ENCODE data around the gene SLC7A5.
"Not testable (repeated sequence)": the region's sequence is repeated elsewhere in the genome, so short reads cannot be mapped to it uniquely, and the experiment has no call there.

The SLC7A5 gene

DNA sequence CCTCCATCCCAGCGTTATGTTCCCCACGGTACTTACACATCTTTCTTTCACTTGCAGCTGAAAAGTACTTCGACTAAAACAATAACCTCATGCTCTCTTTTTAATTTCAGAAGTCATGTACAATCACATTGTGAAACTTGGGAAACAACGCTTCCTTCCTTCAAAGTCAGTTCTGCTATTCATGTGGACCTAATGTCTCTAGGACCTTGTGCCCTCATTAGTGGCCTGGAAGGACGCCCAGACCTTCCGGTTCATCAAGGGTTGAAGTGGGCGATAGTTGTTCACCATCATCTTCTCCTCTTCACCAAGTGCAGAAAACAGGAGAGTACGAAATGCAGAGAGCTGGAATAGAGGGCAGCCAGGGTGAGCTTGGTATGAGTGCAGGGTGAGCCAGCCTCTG is 18.6 kb upstream of the SLC7A5 start:
- not testable (repeated sequence) for DNase-seq

GRCh38 chr16:87885371-87885967 is 16.2 kb upstream of the SLC7A5 start:
- DNase-seq: not testable (repeated sequence)

- no peak for DNase-seq
These were observed 13.2 kb upstream of the SLC7A5 start for GRCh38 chr16:87882436-87883019.

DNA sequence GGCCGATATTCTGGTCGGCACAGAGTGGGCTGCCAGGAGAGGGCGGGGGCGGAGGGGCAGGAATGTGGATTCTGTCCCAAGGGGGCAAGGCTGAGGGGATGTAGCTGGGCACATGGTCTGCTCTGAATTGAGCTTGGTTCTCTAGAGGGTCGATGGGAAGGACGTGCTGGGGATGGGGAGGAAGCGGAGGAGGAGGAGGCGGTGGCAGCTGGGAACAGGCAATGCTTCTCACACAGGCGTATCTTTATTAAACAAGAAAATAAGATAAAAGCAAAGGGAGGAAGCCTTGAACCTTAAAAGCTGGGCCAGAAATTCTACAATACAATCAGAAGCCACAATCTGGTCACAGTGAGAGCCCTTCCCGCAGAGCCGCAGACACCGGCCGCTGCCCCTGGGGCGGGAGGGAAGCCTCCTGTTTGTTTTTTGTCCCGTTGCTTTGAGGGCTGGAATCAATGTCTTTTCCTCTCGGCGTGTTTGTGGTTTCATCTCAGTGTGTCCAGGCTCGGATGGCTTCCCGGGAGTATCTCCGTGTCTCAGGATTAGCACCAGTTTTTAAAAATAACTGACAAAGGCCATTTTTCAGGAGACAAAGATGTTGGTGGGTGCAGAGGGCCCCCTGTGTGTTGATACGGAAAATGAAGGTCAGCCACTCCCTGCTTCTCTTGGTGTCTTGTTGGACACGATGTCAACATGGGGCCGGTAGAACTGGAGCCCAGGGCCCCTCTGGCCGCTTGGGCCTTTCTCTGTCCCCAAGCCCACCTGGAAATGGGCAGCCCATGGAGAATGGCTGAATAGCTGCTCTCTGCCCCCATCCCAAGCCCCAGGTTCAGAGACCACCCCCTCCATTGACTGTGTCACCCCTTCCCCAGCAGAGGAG is 12.3 kb upstream of the SLC7A5 start:
- DNase-seq: no peak

DNA sequence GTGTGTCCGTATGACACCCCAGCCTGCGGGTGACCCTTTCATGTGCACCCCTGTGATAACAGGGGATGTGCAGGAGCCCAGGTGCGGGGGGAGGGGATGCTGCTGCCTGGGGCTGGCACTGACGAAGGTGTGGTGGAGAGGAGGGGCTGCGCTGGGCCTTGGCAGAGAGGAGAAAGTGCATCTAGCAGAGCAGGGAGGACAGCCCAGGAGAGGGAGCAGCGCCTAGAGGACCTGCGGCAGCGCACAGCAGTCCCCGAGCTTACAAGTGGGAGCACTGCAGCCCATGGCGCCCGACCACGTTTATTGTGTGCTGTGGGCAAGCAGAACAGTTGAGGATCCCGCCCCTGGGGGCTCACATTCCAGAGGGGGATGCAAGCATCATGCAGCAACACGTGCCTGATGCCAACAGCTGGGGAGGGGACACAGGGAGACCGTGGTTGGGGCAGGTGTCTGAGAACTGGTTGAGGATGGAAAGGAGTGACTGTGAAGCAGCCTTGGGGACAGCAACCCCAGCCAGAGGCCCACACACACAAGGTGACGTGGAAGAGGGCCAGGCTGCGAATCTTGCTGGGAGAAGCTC is 10.9 kb upstream of the SLC7A5 start:
- no peak for DNase-seq

GRCh38 chr16:87879411-87880013 is 10.2 kb upstream of the SLC7A5 start:
- DNase-seq: not testable (repeated sequence)

DNA sequence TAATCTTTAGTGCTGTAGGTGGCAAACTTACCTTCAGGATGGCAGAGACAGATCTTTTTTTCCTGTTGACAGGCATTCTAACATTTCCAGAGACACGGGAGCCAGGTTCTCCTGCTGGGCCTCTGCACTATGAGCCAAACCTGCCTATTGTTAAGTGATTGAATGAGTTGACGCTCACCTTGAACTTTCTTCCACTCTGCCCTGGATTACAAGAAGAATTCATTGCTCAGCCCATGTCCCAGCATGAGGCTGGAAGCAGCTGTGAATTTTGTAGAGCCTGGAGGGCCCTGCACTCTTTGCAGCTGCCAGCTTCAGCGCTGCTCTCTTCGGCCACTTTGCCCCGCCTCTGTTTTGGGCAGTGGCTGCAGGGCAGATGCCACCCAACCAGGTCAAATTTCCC is 9.4 kb upstream of the SLC7A5 start:
- DNase-seq: no peak

DNA sequence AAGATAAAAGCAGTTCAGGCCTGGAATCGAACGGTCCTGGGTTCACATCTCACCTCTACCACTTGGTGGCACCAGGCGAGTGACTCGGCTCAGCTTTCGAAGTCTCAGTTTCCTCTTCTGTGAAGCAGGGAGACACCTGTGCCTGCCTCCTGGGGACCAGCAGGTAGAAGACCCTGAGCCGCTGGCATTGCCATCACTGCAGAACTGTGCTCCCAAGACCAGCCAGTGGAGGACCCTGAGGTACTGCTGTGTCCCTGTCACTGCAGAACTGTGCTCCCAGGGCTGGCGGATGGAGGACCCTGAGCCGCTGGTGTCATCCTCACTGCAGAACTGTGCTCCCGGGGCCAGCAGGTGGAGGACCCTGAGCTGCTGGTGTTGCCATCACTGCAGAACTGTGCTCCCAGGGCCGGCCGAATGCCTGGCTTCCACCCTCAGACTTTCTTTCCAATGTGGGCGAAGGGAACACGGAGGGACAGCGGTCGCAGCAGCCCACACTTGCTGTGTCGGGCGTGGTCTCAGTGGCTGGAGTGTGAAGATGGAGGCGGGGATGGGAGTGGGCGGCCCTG is 8.7 kb upstream of the SLC7A5 start:
- peak; percentile 71 for DNase-seq

DNA sequence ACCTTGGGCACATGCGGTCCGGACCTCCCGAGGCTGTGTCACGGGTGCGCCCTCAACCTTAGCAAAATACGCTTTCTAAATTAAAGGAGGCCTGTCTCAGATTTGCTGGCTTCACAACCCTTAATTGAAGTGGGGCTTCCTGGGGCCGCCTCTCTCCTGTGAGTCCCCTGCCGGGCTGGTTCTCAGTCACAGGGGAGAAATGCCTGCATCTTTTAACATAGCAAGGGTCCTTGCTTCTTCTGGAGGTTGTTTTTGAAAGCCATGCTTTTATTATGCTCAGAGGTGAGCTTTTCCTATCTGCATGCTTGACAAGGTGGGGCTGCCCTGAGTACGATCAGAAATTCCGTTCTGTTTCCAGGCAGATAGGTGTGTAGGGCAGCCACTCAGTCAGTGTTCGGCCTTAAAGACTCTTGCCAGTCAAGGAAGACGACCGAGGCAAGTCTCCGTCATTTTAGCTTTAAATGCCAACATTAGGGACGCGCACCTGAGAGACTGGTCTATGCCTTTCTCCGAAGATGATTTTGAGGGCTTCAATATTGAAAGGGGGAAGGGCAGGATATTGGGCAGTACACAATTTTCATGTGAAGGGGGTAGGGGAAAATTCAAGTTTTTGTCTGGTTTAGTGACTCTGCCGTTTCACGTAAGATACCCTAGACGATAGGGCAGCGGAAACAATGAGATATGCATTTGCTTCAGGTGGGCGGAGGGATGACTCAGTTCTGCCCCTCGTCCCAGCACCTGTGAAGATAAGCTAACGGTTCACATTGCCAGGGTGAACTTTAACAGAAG is 5.5 kb upstream of the SLC7A5 start:
- DNase-seq: peak; percentile 83

DNA sequence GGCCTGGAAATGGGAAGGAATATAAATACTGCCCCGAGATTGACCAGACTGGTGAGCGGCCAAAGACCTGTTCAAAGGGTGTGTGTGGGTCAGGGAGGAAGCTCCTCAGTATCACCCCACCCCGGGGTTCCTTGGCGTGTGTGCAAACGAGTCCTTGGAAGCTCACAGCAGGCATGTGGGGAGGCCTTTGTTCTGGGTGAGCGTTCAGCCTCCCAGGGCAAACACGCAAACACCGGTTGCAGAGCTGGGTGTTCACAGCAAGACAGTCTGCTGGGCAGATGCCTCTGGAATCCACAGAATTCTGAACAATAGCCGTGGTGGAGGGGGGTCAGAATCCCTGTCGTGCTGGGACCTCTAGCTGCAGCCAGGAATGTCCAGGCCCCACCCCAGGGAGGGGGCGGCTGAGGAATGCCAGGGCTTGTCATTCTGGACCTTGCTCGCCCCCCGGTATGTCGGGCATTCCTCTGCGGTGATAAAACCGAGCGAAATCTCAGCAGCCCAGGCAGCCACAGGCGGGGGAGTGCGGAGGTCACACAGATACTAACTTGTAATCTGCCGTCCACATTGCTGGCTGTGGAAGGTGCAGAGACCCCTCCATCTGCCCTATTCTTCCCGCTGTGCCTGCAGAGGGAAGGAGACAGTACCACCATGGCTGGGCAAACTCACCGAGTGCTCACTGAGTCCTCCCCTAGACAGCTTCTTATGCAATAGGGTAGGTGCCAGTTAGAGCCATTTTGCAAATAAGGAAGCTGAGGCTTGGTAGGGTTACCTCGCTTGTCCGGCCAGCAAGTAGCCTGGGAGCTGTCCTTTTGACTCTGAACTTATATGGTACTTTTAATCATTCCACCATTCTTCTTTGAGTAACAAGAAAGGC is 1.3 kb upstream of the SLC7A5 start:
- DNase-seq: not testable (repeated sequence)

DNA sequence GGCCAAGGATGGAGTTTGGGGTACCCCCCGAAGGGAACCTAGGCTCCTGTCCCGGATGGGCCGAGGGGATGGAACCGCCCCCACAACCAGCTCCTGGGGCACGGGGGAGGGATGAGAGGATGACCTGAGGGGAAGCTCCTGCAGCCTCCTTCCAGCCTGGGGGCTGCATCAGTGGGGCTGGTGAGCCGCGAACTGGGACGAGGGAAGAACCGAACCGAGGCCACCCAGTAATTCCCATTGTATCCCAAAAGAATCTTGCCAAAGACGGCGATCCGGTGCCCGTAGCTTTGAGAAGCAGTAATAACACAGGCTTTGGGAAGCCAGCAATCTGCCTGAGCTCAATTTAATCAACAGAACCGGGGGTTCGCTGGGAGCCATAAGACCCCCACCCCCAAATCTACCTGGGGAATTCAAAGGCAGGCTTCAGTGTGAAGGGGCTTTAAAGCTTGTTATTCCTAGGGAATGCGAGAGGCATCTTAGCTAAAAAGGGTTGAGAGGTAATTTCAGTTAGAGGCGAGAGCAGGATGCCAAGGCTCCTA is 641 bp upstream of the SLC7A5 start:
- not testable (repeated sequence) for DNase-seq

DNA sequence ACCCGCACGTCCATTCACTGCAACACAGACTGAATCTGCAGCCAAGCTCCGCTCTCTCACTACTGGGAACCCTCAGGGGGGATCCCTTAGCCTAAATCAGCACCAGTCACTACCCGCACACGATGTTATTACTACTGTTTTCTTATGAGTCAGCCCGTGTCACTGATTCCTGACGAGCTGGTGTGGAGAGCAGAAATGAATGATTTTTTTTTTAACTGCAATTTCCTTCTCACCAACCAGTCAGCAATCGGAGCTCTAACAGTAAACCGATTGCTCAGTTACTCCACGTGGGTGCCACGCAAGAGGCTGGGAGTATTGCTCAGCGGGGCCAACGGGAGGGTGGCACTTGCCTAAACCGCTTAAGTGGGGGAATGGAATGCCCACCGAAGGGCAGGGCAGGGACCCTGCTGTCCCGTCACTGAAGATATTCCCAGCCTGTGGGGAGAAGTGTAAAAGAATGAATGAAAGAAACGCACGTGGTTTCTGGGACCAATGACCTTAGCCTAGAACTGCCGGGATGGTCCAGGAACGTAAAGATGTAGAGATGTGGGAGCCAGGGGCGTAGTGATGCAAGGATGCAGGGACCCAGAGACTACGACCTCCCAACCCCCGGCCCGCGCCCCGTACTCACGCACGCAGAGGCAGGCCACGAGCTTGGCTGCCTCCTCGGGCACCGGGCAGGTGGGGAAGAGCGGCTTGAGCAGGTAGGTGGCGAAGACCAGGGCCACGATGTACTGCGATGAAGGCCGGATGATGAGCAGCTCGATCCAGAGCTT is 865 bp downstream of the SLC7A5 start:
- DNase-seq: peak; percentile 89

- peak; percentile 72 for DNase-seq
These were observed 3.3 kb downstream of the SLC7A5 start for GRCh38 chr16:87865902-87866555.

- DNase-seq: no peak
These were observed 4.8 kb downstream of the SLC7A5 start for GRCh38 chr16:87864331-87864989.

DNA sequence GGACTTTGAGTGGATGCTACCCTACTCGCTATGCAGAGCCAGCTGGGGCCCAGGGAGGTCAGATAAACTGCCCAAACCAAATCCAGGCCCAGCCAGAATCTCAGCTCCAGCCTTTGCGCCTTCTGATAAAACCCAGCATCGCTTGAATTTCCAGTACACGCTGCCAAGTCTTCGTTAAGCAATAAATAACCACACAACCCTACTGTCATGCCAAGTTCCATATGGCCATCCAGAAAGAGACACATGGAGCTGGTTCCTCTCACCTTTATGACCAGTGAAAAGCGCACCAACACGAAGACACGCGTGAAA is 6.0 kb downstream of the SLC7A5 start:
- DNase-seq: not testable (repeated sequence)

- not testable (repeated sequence) for DNase-seq
These were observed 6.5 kb downstream of the SLC7A5 start for GRCh38 chr16:87862597-87863326.

GRCh38 chr16:87861300-87862099 is 7.8 kb downstream of the SLC7A5 start:
- not testable (repeated sequence) for DNase-seq

All from activated CD8-positive, alpha-beta memory T cell treated with anti-CD3 and anti-CD28 coated beads for 24 hours (primary cell).